GM18505 (cell line): ENCODE data around the gene UXT.

Experiments
- ATAC-seq: cut with Tn5 transposase; IDR thresholded peaks from one replicate; pipeline ENCODE4 v1.9.1; 2021; ENCODE audit not compliant: unreplicated experiment
- POLR2A ChIP-seq: IDR thresholded peaks from 4 replicates; pipeline ENCODE4 v1.6.1; 2011; ENCODE audit warnings: borderline replicate concordance; ENCODE audit not compliant: insufficient read depth, insufficient read length; ENCODE audit errors: extremely low read depth

UXT gene

DNA sequence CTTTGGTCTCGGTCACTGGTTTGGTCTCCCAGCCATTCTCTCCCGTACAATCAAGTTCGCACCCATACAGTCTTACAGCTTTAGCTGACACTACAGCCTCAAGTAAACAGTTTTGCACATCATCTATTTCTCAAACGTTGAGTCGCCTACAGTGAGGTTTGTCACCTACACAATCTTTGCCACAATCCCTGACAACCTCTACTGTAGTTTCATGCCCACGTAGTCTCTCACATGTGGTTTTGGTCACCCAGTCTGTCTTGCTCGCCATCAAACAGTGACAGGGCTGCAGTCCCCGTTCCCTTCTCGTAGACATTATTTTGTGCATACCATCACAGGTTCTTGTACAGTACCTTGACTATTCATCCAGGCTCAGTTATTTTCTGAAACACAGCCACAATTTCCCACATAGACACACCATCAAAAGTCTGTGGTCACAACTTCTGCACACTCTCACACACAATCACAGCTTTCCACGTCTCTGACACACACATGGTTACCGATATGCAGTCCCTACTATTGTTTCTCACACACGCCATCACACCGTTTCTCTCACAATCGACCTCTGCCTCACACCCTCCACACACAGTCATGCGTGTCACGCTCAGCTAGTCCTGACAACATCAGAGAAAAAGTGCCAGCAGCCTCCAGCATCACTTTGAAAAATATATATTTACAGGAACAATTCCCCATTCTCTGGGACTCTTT lies 24.0 kb downstream of the UXT start:
- no peak for TF ChIP-seq POLR2A
- no peak for ATAC-seq

- no peak for TF ChIP-seq POLR2A
- no peak for ATAC-seq
These were observed 25.0 kb downstream of the UXT start for GRCh38 chrX:47633689-47634590.

GRCh38 chrX:47632666-47633065 lies 26.3 kb downstream of the UXT start:
- no peak for TF ChIP-seq POLR2A
- ATAC-seq = no peak

DNA sequence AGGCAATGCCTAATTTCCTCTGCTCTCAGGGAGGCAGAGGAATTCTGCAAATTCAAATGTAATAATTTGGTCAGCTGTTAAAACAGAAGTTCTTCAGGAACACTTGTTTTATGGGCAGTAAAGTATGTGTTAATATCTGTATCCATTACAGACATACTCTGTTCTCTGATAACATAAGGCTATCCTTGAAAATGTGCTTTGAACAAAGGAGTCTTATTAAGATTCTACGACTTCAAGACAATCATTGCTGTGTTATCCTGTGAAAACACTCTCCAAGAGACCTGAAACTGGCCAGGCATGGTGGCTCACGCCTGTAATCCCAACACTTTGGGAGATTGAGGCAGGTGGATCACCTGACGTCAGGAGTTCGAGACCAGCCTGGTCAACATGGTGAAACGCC lies 27.3 kb downstream of the UXT start:
- no peak for ATAC-seq
- no peak for TF ChIP-seq POLR2A

- ATAC-seq = no peak
- TF ChIP-seq POLR2A = no peak
These were observed 29.4 kb downstream of the UXT start, which contains the start of gene CFP for GRCh38 chrX:47629419-47630200. TSS of gene CFP (minus strand) at chrX:47629930. CDS start at chrX:47629844, 86 bp downstream.

- no peak for TF ChIP-seq POLR2A
- ATAC-seq = no peak
These were observed 30.0 kb downstream of the UXT start for GRCh38 chrX:47628982-47629381.

DNA sequence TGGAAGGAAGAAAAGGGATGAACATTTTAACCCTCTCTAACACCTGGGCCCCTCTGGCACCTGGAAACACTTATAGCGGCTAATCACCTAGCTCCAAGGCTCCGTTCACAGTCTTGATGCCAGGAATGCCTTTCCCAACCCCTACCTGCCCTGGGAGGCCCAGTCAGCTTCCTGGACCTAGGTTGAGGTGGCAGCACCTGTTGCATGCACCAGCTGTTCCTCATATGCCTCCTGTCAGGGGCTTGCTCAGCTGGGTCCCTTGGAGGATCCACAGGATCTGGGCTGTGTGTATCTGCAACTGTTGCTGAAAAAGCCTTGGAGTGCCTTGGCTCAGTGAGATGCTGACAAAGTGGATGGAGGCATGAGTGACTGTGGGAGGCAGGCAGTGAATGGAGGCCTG lies 33.6 kb downstream of the UXT start:
- no peak for TF ChIP-seq POLR2A
- ATAC-seq = no peak

DNA sequence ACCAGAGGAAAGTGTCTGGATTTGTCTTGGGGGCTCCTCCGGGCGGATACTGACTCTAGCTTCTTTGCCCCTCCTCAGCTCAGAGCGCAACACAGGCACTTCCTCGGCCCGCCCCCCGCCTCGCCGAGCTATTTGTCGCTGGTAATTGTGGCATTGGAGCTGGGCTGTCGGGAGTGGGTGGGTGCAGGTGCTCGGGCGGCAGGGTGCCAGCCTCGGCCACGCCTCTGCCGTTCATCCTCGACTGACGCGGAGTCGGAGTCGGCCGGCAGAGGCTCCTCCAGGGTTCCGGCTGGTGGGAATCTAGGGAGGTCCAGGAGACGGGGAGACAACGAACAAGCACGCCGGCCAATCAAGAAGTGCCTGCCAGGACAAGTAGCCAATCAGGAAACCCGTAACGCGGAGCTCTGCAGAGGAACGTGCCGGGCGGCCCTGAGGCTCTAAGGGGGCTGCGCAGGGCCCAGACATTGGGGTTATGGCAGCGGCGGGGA lies 35.4 kb downstream of the UXT start:
- TF ChIP-seq POLR2A = no peak

DNA sequence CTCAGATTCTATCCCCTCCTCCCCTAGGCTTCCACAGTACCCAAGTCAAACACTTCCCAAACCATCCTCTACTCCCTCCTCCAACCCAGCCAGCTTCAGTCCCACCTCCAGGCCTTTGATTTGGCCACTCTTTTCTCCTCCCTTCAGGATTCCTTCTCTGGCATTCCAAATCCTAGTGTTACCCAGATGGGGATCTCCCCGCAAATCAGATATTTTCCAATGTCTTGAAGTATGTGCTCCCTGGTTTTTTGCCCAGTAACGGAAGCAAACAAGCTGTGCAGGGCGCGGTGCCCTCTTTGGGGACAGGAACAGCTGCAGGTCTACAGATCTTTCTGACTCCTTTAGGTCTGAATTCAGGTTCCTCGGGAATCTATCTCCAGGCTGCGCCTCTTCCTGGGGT lies 37.1 kb downstream of the UXT start:
- no peak for ATAC-seq

More for the DNA sequence above, 35.4 kb downstream of the UXT start:
- no peak for ATAC-seq

DNA sequence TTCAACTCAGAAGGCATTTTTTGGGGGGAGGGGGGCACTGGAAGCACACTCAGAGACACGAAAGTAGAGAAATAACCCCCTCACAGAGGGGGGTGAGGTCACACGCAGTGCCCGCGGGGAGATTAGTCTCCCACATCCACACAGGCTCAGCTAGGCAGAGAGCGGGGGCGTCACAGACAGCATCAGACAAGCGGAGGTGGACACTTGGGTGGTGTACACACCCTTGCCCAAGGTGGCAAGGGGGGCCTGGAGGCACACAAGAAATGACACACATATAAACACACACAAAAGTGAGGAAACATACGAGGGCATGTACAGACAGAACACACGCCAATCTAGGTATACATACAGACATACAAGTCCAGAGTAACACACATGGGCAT lies 38.7 kb downstream of the UXT start:
- no peak for ATAC-seq
- no peak for TF ChIP-seq POLR2A

More for the DNA sequence above, 37.1 kb downstream of the UXT start:
- TF ChIP-seq POLR2A = no peak

DNA sequence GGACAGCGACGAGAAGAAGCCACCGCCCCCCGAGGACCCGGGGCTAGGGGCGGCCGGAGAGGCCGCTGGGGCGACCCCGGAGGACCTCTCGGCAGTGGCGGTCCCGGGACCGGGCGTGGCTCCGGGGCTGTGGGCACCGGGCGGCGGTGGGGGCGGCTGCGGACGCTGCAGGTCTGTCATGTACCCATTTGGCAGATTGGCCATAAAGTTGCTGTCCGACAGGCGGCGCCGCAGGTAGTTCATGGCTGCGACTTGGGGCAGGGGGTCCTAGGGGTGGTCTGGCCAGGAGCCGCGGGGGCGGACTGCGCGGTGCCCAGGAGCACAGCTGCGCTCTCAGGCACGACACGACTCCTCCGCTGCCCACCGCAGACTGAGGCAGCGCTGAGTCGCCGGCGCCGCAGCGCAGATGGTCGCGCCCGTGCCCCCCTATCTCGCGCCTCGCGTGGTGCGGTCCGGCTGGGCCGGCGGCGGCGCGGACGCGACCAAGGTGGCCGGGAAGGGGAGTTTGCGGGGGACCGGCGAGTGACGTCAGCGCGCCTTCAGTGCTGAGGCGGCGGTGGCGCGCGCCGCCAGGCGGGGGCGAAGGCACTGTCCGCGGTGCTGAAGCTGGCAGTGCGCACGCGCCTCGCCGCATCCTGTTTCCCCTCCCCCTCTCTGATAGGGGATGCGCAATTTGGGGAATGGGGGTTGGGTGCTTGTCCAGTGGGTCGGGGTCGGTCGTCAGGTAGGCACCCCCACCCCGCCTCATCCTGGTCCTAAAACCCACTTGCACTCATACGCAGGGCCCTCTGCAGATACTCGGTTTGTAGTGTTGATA lies 39.3 kb downstream of the UXT start, which contains the start of gene SYN1:
Gene SYN1, minus strand, starts transcription at position 372 of the 817 bp plus-strand sequence. Its CDS starts 129 bp downstream, at position 243.
- ATAC-seq = peak; percentile 84
- no peak for TF ChIP-seq POLR2A

- no peak for TF ChIP-seq POLR2A
- no peak for ATAC-seq
These were observed 40.0 kb downstream of the UXT start for GRCh38 chrX:47618923-47619485.
